Limb (tissue), 2 donors: ENCODE data around the gene MUC21.

Experiments used
- DNase-seq, 2 donors: peaks; one replicate each; pipeline ENCODE4 v3.0.0-alpha.2; 2016; ENCODE audit errors: extremely low spot score in 2 of 2

MUC21 gene

DNA sequence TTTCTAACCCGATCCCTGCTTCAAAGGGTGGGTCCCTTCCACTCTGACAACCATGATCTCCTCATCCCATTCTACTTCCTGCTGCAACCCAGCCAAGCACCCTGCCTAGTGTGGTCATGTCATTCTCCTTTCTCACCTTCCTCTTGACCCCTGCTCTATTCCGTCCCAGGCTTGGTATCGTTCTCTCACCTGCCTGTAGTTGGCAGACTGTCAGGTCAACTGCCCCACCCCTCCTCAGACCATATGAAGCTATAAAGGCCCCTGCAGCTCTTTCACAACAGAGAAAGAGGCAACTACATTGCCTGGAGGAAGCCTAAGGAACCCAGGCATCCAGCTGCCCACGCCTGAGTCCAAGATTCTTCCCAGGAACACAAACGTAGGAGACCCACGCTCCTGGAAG is at the start of gene MUC21:
MUC21 (plus strand) TSS at position 280 of the 400 bp plus-strand sequence. CDS start 241 bp downstream, outside the sequence.
- DNase-seq = no peak

DNA sequence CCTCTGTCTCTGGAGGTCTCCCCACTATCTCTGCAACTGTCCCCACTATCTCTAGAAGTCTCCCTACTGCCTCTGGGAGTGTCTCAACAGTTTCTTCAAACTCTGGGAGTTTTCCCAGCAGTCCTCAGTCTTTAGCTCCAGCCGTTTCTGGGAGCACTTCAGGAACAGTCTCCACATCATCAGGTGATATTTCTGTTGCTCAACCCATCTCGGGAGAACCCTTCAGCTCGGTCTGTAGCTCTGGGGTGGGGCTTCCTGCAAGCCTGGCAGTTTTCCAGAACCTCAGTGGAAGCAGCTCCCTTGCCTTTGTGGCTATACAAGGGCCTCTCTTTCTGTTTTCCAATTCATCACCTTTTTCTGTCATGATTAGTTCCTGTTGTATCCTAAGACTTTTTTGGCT is 48.5 kb upstream of the MUC21 start:
- no peak for DNase-seq

DNA sequence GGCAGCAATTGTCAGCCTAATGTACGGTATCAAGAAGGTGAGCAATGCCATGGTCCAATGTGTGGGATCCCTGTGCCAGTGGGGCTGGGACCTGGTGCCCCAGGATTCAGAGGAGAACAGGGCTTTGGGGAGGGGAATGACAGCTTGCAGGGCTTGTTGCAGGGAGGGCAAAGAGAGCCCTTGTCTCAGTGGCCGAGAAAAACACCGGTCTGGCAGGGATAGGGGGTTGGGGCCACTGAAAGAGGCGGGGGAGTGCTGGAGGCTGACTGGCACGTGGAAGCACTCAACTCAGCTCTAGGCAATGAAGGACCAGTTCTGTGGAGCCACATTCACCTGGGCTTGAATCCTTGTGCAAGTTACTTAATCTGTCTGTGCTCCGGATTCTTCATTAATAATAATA is 46.3 kb upstream of the MUC21 start:
- no peak for DNase-seq

DNA sequence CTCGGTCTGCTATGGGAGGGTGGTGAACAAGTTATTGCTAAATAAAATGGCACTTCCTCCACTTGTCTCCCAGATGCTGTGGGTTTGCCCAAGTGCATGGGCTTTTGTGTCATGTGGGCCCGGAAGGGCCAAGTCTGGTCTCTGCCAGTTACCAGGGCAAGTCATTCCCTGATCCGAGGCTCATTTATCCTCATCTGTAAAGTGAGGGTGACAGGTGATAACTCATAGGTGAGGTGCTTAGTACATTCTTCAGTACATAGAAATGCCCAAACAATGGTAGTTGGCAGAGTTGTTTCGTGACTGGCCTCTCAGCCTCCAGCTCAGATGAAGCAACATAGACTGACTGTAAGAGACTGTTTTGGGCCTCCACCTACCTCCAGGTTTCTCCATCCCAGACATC is 44.8 kb upstream of the MUC21 start:
- DNase-seq = no peak

DNA sequence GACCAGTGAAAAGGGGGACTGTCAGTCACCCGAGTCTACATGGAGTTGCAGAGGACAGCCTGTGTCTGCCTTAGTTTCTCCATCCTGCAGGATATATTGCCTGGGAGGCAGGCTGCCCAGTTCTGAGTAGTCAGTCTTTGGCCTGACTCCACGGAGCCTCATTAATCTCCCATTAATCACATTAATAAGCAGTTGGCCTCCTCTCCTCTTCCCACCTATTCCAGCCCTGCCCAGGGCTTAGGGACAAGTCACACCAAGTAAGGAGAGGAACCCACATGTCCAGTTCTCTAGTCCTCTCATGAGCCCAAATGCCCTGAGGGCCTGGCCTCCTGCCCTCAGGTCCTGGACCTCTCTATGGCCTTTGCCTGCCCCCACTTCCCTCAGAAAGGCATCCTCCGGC is 44.0 kb upstream of the MUC21 start:
- no peak for DNase-seq

DNA sequence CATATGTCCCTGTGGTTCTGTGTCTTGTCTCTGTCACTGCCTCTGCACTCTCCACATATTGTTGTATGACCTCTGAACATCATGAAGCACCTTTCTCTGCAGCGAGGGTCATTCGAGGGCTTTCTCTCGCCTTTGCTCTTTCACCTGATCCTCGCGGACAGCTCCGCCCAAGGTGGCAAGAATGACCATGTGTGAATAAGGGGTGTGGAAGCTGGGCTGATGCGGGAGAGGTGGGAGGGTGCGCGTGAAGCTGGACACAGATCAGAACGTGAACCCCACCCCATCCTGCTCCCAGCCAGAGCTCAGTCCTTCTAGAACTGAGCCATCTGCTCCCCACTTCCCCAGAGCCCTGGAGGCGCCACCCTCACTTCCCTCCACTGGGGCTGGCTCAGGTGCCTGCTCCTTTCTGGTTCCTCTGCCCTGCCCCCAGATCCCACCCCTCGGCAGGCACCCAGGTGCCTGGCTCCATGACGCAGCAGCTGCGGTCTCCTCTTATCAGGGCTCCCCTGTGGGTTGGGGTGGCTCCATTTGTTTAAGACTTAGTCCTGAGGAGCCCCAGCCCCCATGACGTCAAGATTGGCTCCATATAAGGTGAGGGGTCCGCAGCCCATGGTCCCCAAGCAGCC is 43.0 kb upstream of the MUC21 start, which contains the start of gene MUCL3:
MUCL3 (plus strand) TSS at position 613 of the 626 bp plus-strand sequence. CDS start 27 bp downstream, outside the sequence.
- no peak for DNase-seq

DNA sequence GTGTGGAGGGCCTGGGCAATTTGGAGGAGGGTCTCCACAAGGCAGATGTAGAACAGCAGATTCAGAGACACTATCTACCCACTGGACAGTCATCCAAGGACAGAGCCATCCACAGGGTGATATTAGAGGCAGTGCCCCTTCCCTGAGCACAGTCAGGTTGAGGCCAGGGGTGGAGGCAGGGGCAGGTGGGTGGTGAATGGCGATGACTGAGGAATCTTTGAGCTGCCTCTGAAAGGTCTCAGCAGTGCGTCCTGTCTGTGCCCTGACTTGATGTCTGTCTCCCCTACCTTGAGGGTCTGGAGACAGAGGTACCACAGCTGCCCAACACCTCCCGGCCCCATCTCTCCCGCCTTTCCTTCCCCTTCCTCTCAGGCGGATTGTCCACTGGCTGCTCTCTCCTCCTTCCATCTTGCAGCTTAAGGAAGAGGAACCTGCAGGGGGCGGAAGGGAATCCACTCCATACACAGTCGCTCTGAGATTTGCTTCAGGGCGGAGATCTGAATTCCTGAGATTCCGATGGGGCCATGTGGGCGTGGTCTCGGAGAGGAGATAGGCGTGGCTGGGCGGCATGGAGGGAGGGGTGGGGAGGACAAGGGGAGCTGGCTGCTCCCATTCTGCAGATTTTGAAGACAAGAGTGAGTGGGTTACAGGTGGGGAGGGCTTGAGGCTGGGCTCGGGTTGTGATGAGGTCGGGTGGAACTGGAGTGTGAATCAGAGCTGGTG is 41.0 kb upstream of the MUC21 start:
- DNase-seq = peak; percentile 44 to 67

DNA sequence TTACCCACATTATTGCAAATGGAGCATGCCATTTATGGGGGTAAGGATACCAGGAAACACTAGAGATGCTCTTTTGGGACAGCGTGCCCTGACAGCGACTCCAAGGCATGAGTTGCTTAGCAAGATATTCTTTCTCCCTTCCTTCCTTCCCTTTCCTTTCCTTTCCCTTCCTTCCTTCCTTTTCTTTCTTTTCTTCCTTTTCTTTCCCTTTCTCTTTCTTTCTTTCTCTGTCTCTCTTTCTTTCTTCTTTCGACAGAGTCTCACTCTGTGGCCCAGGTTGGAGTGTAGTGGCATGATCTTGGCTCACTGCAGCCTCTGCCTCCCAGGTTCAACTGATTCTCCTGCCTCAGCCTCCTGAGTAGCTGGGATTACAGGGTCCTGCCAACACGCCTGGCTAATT is 39.5 kb upstream of the MUC21 start:
- DNase-seq = no peak

DNA sequence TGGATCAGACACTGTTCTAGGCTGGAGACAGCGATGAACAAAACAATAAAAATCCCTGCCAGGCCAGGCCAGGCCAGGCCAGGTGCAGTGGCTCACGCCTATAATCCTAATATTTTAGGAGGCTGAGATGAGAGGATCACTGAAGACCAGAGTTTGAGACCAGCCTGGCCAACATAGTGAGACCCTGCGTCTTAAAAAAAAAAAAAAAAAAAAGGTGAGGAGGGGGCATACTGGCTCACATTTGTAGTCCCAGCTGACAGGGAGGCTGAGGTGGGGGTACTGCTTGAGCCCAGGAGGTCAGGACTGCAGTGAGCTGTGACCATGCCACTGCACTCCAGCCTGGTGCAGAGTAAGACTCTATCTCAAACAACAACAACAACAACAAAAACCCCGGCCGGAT is 38.2 kb upstream of the MUC21 start:
- DNase-seq = no peak

DNA sequence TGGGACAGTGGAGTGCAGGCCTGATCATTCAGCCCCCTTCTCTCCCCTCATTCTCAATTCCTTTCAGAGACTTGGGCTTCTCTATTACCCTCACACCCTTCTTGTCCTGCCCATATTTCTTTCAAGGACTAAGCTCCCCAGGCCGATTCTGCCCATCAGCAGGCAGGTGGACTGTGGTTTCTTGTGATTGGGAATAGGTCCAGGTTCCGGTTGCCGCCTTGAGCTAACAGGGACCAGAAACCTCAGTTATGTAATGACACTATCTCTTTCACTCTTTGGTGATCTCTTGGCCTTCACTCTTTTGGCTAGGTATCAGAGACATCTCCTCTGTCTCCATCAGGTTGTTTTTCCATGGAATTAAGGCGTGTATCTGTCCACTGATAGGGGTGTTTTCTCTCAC is 36.3 kb upstream of the MUC21 start:
- DNase-seq = no peak

DNA sequence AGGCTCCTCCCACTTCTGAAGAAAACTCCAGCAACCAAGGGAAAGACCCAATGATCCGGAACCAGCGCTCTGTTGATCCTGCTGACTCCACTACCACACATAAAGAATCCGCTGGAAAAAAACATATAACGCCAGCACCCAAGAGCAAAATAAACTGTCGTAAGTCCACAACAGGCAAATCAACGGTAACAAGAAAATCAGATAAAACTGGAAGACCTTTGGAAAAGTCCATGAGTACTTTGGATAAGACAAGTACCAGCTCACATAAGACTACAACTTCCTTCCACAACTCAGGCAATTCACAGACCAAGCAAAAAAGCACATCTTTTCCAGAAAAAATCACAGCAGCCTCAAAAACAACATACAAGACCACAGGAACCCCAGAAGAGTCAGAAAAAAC is 34.7 kb upstream of the MUC21 start:
- no peak for DNase-seq

DNA sequence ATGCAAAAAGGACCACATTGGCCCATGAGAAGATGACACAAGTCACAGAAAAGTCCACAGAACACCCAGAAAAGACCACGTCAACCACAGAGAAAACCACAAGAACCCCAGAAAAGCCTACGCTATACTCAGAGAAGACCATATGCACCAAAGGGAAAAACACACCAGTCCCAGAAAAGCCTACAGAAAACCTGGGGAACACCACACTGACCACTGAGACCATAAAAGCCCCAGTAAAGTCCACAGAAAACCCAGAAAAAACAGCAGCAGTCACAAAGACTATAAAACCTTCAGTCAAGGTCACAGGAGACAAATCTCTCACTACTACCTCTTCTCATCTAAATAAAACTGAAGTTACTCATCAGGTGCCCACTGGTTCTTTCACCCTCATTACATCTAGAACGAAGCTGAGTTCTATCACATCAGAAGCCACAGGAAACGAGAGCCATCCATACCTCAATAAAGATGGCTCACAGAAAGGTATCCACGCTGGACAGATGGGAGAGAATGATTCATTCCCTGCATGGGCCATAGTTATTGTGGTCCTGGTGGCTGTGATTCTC is 31.5 kb upstream of the MUC21 start:
- DNase-seq = no peak

DNA sequence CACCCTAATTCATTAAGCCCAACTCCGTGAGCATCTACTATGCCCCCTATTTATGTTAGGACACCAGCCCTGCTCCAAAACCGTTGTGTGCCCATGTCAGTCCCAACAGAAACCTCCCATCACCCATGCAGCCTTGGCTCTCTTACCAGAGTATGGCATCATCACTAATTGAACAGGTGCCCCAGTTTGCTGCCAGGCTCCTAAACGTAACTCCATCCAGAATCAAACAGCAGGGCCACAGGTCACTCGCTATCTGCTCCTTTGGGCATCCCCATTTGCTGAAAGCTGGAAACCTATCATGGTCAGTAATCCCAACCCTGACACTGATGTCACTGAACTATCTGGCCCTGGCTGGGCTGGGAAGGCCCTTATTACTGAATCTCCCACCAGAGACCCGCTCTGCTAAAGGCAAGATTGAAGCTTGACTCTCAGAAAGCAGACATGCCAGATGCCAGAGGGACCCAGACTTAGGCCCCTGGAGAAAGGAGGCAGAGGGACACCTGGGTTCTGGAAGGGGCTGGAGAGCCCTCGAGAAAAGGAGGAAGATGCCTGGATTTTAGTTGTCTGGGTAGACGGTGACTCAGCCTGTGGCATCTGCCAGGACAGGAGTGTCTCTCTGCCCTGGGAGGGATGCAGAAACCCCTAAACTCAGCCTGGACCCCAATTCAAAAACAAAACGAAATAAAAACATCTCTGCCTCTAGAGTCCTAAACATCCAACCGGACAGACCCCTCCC is 28.7 kb upstream of the MUC21 start:
- no peak for DNase-seq

DNA sequence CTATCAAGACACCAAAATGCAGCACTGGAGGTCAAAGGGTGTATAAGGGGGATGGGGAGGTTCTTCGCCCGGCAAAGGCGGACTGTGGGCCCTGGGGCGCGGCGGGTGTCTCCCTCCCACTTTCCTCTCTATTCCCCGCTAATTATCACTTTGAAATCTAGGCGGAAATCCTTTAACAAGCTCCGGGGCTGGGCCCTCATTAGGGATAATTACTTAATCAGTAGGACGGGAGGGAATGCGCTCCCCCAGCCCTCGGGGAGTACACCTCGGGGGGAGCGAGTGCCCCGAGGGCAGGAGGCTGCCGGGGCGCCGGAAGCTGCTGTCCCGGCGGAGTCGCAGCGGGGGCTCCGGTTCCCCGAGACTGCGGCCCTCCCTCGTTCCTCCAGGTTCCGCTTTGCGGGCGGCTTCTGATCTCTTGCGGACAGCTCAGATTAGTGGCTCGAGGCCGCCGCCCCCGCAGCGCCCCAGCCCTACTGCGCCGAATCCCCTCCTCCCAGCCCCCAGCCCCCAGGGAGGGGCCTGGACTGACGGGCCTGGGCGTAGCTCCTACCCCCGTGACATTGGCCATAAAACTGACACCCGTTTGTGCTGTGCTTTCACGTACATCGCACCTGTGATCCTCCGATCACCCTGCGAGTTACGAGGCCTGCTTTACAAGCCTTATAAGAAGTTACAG is 28.0 kb upstream of the MUC21 start:
- DNase-seq = peak in 1 of 2 donors; percentile 58

DNA sequence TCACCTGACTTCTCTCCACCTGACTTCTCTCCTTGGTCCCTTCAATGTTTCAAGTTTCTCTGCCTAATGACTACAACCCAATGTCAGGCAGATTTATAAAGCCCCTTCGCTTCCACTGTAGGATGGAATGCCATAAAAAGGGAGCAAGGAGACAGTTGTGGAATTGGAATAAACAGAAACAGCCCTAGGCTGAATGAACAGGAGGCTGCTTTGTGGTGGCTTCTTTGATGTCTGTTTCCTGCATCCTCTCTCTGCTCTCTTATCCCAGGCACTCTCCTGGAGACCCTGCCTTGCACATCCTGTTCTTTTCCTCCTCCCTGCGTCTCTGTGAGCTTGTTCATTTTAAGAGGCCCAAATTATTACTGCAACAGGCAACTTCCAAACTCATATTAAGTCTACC is 25.8 kb upstream of the MUC21 start:
- DNase-seq = no peak

DNA sequence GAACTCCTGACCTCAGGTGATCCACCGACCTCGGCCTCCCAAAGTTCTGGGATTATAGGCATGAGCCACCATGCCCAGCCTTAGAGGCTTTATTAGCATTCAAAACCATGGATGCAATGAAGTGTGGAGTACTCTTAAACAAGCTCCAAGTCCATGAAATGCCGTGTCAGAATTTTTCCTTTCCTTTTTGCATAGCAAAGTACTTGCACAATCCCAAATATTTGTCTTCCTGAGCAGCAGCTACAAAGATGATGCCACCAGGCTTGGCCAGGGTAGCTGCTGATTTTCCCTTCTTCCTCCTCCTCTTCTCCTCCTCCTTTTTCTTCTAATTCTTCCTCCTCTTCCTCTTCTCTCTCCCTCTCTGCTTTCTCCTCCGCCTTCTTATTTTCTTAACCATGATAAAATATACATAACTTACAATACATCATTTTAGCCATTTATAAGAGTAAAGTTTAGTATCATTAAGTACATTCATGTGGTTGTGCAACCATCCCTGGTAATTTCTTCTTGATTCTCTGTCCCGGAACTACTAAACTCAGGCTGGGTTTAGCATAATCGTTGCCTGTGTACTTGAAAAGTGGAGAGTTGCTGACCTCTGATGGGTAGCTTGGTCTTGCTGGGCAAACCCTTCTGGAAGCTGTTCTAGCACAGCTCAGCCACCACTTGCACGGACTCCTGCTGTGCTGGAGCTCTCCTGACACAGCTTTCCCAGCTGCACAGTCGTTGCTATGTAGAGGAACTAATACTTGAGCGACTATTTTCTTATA is 22.4 kb upstream of the MUC21 start:
- no peak for DNase-seq

DNA sequence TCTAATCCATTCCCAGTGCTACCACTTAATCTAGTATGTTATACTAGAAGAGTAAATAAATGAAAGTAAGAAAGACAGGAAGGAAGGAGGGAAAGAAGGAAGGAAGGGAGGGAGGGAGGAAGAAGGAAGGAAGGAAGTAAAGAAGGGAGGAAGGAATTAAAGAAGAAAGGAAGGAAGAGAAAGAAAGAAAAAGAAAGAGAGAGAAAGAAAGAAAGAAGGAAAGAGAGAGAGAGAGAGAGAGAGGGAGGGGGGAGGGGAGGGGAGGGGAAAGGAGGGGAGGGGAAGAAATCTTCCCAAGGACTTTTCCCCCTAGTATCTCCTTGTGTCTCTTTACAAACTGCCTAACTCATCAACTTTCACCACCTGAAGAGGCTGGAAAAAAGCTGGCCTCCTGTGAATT is 20.8 kb upstream of the MUC21 start:
- DNase-seq = no peak

DNA sequence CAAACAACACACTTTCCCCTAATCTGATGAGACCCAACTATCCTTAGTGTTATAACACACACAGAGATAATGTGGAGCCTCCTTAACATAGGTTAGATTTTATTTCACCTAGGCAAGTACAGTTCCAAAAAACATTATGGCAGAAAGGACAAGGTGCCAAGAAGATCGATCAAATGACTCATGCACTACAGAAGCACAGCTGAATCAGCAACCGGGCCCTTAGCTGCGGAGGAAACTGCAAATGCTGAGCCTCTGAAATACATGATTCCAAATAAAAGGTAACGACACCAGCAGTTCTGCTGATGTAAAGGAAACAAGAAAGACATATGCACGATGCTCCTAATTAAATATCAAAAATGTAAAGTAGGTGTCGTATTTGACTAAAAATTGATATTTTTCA is 19.9 kb upstream of the MUC21 start:
- DNase-seq = no peak

DNA sequence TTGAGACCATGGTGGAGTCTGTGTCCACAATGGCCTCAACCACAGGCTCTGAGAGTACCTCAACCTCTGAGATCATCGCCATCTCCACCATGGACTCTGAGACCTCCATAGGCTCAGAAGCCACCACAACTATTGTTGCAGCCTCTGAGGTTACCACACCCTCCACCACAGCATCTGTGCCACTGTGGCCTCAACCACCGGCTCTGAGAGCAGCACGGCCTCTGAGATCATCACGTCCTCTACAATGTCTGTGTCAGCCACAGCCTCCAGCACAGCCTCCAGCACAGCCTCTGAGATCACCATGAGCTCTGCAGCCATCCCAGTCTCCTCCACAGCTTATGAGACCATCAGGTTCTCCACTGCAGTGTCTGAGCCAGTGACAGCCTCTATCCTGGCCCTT is 19.4 kb upstream of the MUC21 start:
- DNase-seq = no peak

DNA sequence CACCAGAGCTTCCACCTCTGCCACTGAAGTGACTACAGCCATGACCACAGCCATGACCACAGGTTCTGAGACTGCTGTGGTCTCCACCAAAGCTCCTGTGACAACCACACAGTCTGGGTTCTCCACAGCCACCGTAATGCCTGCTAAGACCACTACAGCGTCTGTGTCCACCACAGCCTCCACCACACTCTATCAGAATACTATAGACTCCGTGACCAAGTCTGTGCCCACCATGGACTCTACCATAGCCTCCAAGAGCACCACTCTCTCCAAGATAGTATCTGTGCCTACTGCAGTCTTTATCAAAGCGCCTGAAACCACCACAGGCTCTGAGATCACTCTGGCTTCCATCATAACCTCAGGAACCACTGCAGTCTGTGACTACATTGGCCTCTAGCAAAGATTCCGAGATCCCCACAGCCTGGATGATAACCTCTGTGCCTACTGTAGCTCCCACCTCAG is 18.3 kb upstream of the MUC21 start:
- no peak for DNase-seq

DNA sequence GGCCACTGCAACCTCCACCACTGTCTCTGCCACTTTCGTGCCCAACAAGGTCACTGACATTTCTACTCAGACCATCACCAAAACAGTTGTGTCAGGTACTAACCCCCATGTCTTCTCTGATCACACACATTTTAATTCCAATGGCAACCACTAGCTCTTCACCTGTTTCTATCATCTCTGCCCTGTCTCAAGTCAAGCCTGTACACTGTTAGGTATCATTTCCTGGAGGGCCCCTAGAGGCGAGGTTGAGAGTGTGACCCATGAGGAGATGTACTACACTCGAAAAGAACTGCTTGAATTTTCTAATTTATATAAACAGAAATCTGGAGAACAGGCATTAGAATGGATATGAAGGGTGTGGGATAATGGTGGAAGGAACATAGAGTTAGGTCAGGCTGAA is 17.4 kb upstream of the MUC21 start:
- no peak for DNase-seq
